Smooth muscle cell of bladder (primary cell): Measurements from ENCODE around the gene DHPS. TPM values are rescaled to one million over a fixed set of nuclear protein-coding genes. Genes with fewer than 3 reads are reported as not detected.

Experiments
- total RNA-seq: library from RNA; depleted of rRNA; stranded (reverse); fragments of >200 nt; gene quantifications from 2 replicates; pipeline ENCODE4 v1.2.3, GENCODE V29; 2014

DHPS gene
- total RNA-seq = 55.9 and 65.4 TPM in 2 replicates

DNA sequence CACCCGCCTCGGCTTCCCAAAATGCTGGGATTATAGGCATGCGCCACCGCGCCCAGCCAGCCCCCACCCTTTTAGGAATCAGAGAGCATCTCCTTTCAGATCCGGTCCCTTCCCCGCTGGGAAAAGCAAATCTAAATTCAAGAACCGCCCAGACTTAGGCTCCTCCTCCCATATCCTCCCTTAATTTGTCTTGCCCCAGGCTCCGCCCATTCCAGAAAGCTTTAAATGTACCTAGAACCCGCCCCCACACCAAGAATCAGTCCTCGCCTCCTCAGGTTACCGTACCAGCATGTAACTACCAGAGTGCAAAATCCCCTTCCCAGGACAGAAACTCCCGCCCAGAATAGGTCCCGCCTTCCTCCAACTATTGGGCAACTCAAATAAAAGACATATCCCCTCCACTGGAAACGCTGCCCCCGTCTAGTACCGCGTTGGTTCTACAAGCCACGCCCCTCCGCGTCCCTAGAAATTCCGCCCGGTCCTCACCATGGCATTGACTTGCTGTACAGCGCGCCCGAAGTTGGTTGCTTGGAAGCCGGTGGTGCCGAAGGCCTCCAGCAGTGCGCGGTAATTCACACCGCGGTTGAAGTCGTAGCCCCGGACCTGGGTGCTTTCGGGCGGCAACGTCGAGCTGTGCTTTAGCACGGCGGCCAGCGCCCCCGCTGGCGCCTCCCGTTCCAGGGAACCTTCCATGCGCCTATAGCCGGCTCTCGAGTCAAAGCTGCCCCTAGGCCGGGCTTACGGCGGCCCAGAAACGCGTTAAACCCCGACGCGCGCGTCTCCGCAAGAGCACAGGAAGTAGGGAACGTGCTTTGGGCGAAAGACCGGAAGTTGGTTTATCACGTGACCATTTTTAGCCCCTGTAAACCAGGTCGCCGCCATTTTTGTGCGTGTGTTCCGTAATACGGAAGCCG, at the start of gene DHPS:
TSS of gene DHPS (minus strand) at position 807 of the 914 bp plus-strand sequence. CDS start at position 693, 114 bp downstream.

GRCh38 chr19:12723641-12724426, 42.2 kb upstream of the DHPS start, which contains the start of gene TNPO2:
Gene TNPO2 (minus strand): TSS chr19:12723932. CDS start chr19:12720977, 2,955 bp downstream.

GRCh38 chr19:12696366-12697335, 15.0 kb upstream of the DHPS start, which contains the start of gene FBXW9:
Gene FBXW9 (minus strand): TSS chr19:12696631. CDS start chr19:12696581, 50 bp downstream.

GRCh38 chr19:12687496-12688196, 6.0 kb upstream of the DHPS start, which contains the start of gene GNG14:
Gene GNG14 (plus strand): TSS chr19:12687998. CDS start chr19:12688049, 51 bp downstream.

GRCh38 chr19:12666265-12667048, 15.2 kb downstream of the DHPS start, which contains the start of the genes MAN2B1 and WDR83:
Gene MAN2B1 (minus strand): TSS chr19:12666742. CDS start chr19:12666701, 41 bp downstream.
Gene WDR83 (plus strand): TSS chr19:12666807. CDS start chr19:12669791, 2,984 bp downstream.

Other genes with a start within 250 kb of the DHPS start
- 1.6 and 2.2 TPM in 2 replicates for gene ZNF443, start 240.9 kb downstream of the DHPS start, total RNA-seq
- gene ZNF709, start 197.1 kb downstream of the DHPS start, total RNA-seq = 3.3 and 4.3 TPM in 2 replicates
- gene ZNF564, start 130.4 kb downstream of the DHPS start, total RNA-seq = 6.8 and 11.4 TPM in 2 replicates
- 7.7 and 8.9 TPM in 2 replicates for gene ZNF490, start 71.1 kb downstream of the DHPS start, total RNA-seq
- gene ZNF791, start 71.0 kb downstream of the DHPS start, total RNA-seq = 11.2 and 14.1 TPM in 2 replicates
- 20.9 and 24.9 TPM in 2 replicates for gene MAN2B1, start 15.1 kb downstream of the DHPS start, total RNA-seq
- gene WDR83, start 15.1 kb downstream of the DHPS start, total RNA-seq = 8.8 and 11.3 TPM in 2 replicates
- gene GNG14, start 6.1 kb upstream of the DHPS start, total RNA-seq = not detected in 2 replicates
- 4.3 and 4.6 TPM in 2 replicates for gene FBXW9, start 14.8 kb upstream of the DHPS start, total RNA-seq
- gene TNPO2, start 42.1 kb upstream of the DHPS start, total RNA-seq = 19.8 and 27.3 TPM in 2 replicates
- gene TRIR, start 52.8 kb upstream of the DHPS start, total RNA-seq = 140 and 192 TPM in 2 replicates
- gene GET3, start 55.6 kb upstream of the DHPS start, total RNA-seq = 101 and 118 TPM in 2 replicates
- not detected in 2 replicates for gene BEST2, start 69.9 kb upstream of the DHPS start, total RNA-seq
- 15.8 and 21.2 TPM in 2 replicates for gene HOOK2, start 93.7 kb upstream of the DHPS start, total RNA-seq
- gene JUNB, start 109.6 kb upstream of the DHPS start, total RNA-seq = 61.4 and 83.8 TPM in 2 replicates
- gene PRDX2, start 119.9 kb upstream of the DHPS start, total RNA-seq = 244 and 259 TPM in 2 replicates
- gene THSD8, start 120.2 kb upstream of the DHPS start, total RNA-seq = 0.46 TPM in 1 of 2 replicates, not detected in the other
- gene RNASEH2A, start 124.7 kb upstream of the DHPS start, total RNA-seq = 6.5 and 7.3 TPM in 2 replicates
- not detected in 2 replicates for gene RTBDN, start 152.7 kb upstream of the DHPS start, total RNA-seq
- gene MAST1, start 156.6 kb upstream of the DHPS start, total RNA-seq = 0.18 and 0.28 TPM in 2 replicates
- 30.4 and 35.7 TPM in 2 replicates for gene DNASE2, start 199.6 kb upstream of the DHPS start, total RNA-seq
- gene KLF1, start 205.3 kb upstream of the DHPS start, total RNA-seq = 0.09 TPM in 1 of 2 replicates, not detected in the other
- gene GCDH, start 209.3 kb upstream of the DHPS start, total RNA-seq = 15.4 and 17.2 TPM in 2 replicates
- gene SYCE2, start 237.4 kb upstream of the DHPS start, total RNA-seq = 0.14 TPM in 1 of 2 replicates, not detected in the other